ENCODE results near the gene RNF123. TPM values are rescaled to one million over a fixed set of nuclear protein-coding genes. Genes with fewer than 3 reads are reported as not detected.

The RNF123 gene
- total RNA-seq, 1 donor = 31.5 TPM

- DNase-seq (ENCODE audit: low read depth) = no peak
- no peak overlapping the region for H3K4me3 ChIP-seq (ENCODE audit: low read depth, low read length)
- TF ChIP-seq CTCF (IDR thresholded peaks at IDR 0.05; ENCODE audit: insufficient read depth, low read depth, low read length) = peak; percentile 62
These were observed 12.2 kb downstream of the RNF123 start for GRCh38 chr3:49701388-49702077.

DNA sequence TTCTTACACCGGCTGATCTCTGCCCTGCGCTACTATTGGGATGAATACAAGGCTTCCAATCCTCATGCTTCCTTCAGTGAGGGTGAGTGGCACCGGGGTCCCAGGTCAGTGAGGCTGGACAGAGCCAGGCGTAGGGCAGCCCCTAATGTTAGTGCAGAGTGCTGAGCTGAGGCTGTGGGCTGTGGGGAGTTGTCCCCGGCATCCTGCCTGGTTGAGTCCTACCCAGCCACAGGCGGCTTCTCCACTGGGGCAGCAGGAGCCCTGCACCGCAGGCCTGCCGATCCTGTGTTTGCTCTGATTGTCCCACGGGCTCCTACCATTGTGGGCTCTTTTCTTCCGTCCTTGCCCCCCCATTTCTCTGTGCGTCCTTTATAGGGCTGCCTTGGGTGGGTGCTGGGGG is 13.3 kb downstream of the RNF123 start:
- no peak overlapping the region for H3K4me3 ChIP-seq (ENCODE audit: low read depth, low read length)
- no peak for TF ChIP-seq CTCF (IDR thresholded peaks at IDR 0.05; ENCODE audit: insufficient read depth, low read depth, low read length)

GRCh38 chr3:49703443-49703927 is 14.1 kb downstream of the RNF123 start:
- no peak overlapping the region for H3K4me3 ChIP-seq (ENCODE audit: low read depth, low read length)
- peak; percentile 66 for DNase-seq (ENCODE audit: low read depth)
- TF ChIP-seq CTCF (IDR thresholded peaks at IDR 0.05; ENCODE audit: insufficient read depth, low read depth, low read length) = peak; percentile 85

More for the DNA sequence above, 13.3 kb downstream of the RNF123 start:
- no peak for DNase-seq (ENCODE audit: low read depth)

- TF ChIP-seq CTCF (IDR thresholded peaks at IDR 0.05; ENCODE audit: insufficient read depth, low read depth, low read length) = no peak
- DNase-seq (ENCODE audit: low read depth) = no peak
- H3K4me3 ChIP-seq (ENCODE audit: low read depth, low read length) = no peak overlapping the region
These were observed 14.6 kb downstream of the RNF123 start for GRCh38 chr3:49703956-49704355.

GRCh38 chr3:49704629-49705028 is 15.3 kb downstream of the RNF123 start:
- no peak for TF ChIP-seq CTCF (IDR thresholded peaks at IDR 0.05; ENCODE audit: insufficient read depth, low read depth, low read length)
- H3K4me3 ChIP-seq (ENCODE audit: low read depth, low read length) = no peak overlapping the region
- no peak for DNase-seq (ENCODE audit: low read depth)

GRCh38 chr3:49705390-49705960 is 16.1 kb downstream of the RNF123 start:
- DNase-seq (ENCODE audit: low read depth) = no peak
- TF ChIP-seq CTCF (IDR thresholded peaks at IDR 0.05; ENCODE audit: insufficient read depth, low read depth, low read length) = no peak
- H3K4me3 ChIP-seq (ENCODE audit: low read depth, low read length) = no peak overlapping the region

All from fibroblast of villous mesenchyme (primary cell).